ENCODE data around the gene G3BP2.

G3BP2 gene

DNA sequence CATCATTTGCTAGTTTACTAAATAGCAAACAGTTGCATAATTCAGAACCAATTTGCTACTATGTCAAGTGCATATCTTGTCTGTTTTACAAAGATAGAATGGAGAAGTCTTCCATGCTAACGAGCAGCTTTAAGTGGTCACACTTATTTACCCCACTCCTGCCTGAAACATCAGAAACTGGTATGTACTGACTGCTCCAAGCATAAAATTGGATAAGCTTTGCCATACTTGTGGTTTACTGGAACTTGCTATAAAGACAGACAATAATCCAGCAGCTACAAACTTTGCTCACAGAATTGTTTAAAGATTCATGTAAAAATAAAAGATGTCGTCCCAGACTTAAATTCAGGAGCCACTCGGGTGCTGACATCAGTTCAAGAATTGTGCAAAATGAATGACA, 29.6 kb downstream of the G3BP2 start:
- FAIRE-seq, result no peak
- DNase-seq (ENCODE audit: low spot score), result no peak

DNA sequence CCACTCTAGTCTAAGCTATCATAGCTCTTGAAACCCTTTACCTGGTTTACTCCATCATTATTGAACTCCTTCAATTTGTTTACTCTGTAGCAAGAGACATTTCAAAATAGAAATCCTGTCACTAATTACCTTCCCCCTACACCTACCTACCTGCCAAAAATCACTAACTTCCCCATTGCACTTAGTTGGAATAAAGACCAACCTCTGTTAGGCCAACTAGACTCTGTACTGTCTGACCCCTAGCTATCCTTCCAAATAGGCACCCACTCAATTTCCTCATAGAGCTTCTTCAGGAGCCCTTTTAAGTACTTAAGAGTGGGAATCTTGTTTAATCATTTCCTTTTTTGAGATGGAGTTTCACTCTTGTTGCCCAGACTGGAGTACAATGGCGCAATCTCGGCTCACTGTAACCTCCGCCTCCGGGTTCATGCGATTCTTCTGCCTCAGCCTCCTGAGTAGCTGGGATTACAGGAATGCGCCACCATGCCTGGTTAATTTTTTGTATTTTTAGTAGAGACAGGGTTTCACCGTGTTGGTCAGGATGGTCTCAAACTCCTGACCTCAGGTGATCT, 34.0 kb downstream of the G3BP2 start:
- DNase-seq (ENCODE audit: low spot score), result no peak
- no peak for FAIRE-seq

DNA sequence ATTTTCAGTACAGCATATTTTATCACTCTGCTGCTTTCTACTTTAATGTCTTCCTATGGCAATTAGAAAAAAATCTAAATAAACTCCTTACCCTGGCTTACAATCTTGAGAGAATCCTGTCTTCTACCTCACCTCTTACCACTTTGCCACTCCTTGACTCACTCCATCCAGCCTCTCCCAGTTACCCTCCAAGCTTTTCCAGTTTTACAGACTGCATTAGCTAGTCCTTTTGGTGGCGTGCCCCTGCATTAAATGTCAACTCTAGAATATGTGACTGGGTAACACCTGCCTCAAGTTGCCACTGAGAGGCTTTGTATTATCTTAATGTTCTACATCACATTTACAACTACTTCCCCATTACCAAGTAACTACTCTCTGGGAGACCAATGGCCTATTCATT, 35.4 kb downstream of the G3BP2 start:
- no peak for DNase-seq (ENCODE audit: low spot score)
- no peak for FAIRE-seq

DNA sequence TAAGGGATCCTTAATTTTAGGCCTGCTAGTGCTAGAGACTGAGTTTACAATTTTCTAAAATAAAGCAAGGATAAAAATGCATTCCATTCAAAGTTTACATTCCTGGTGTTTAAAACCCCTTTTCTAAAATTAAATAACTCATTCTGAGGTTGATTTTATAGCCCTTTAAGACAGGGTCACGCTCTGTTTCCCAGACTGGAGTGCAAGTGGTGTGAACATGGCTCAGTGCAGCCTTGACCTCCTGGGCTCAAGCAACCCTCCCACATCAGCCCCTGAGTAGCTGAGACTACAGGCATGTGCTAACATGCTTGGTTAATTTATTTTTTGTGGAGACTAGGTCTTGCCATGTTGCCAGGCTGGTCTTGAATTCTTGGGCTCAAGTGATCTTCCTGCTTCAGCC, 36.0 kb downstream of the G3BP2 start:
- FAIRE-seq, result no peak
- no peak for DNase-seq (ENCODE audit: low spot score)

DNA sequence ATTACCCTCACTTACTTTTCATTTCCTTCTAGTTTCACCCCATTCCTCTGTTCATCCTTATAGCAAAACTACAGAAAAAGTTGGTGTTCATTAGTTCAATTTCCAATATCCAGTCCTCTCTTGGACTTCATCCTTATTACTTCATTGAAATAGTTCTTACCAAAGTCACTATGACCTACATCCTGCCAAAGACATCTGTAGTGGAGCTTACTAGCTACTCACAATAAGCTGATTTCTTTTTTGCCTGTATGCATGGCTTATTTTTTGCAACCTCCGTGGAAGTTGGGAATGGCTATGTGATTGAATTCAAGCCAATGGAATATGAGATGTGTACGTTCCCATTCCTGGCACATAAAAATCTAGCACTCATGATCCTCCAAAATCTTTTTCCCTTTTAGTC, 38.3 kb downstream of the G3BP2 start:
- DNase-seq (ENCODE audit: low spot score) (no peak), FAIRE-seq (no peak)

DNA sequence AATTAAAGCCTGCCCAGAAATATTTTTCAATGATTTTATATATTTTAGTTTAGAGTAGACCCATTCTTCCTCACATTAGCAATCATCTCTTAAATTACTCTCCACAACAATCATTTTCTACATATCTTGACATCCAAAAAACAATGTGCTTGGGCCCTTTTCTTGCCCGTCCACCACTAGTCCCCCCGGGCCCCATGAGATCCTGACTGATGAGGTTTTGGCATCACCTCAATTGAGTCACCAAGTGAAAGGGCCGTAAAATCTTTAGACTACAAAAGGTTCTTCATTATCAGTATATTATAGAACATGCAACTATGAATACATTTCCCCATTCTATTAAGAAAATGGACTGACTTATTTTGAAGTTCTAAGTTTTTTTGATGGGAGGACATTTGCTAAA, 38.9 kb downstream of the G3BP2 start:
- DNase-seq (ENCODE audit: low spot score) (no peak), FAIRE-seq (no peak)

DNA sequence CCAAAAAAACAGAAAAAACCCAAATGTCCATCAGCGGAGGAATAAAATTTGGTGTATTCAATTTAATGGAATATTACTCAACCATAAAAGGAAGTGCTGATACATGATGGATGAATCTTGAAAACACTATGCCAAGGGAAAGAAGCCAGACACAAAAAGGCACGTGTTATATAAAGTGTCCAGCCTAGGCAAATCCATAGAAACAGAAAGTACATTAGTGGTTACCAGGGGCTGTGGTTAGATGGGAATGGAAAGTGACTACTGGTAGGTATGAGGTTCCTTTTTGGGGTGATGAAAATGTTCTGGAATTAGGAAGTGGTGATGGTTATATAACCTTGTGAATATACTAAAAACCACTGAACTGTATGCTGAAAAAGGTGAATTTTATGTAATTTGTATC, 39.4 kb downstream of the G3BP2 start:
- no peak for DNase-seq (ENCODE audit: low spot score)
- FAIRE-seq, result no peak

DNA sequence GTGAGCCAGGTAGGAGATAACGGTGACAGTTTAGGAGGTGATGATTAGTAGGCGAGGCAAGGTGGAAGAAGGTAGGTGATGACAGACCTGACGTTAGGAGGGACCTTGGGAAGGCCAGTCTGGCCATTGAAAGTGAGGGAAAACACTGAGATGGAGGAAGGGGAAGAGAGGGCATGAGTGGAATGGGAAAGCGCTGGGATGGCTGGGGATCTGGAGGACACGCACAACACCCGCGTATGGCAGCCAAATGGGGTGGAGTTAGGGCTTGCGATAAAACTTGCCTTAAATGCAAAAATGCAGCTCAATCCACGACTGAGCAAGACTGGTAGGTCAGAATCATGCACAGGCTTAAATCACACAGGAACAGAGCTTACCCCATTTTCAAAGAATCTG, 42.3 kb downstream of the G3BP2 start:
- DNase-seq (ENCODE audit: low spot score) (no peak), FAIRE-seq (no peak)

DNA sequence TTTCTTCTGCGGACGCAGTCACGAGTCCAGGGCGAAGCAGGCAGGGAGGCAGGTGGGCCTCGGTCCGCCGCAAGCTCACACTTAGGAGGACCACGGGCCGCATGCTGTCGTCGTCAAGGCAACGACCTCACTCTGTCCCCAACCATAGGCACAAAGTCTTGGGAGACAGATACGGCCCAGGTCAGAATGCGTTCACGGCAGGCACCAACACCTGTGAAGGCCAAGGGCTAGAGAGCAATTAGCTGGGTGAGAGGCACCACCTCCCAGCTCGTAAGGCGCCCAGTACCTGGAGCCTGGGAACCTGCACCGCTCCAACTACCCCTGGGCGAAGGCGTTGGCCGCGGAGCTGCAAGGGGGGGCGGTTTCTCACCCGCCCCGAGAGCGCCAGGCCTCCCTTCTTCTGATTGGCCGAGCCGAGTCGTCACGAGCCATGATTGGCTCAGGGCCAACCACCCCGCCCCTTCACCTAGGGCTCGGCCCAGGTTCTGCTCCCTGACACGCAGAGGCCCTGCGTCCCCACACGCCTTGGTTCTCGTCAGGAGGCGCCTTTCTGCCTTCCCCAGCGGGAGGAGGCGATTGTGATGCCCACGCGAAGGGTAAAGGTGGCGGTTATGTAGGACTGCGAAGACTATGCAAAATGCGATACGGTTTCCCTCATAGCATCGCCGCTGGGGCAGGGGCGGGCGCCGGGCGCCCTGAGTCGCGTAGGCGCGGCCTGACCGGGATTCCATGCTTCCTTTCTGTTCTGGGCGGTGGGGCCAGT, 42.9 kb downstream of the G3BP2 start, which contains the start of gene CDKL2:
Gene CDKL2, minus strand, starts transcription at position 355 of the 763 bp plus-strand sequence. CDS start 4,540 bp downstream, outside the sequence.
- FAIRE-seq, result peak; percentile 23
- peak; percentile 73 for DNase-seq (ENCODE audit: low spot score)

DNA sequence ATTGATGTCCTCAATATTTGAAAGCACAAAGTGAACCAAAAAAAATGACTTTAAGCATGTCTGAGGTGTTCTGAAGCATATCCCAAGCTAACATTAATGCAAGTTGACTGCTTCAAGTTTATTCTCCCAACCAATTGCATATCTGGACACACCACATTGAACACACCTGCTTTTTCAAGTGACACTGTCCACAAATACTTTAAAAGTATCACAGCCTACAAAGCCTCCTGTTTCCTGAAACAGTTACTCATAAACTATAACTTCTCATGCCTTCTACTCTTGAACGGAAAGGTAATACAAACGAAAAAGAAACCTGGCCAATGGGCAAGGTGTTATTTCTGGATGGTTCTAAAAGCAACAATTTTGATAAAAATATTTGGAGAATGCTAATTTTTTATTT, 44.0 kb downstream of the G3BP2 start:
- DNase-seq (ENCODE audit: low spot score), result no peak
- FAIRE-seq, result no peak

DNA sequence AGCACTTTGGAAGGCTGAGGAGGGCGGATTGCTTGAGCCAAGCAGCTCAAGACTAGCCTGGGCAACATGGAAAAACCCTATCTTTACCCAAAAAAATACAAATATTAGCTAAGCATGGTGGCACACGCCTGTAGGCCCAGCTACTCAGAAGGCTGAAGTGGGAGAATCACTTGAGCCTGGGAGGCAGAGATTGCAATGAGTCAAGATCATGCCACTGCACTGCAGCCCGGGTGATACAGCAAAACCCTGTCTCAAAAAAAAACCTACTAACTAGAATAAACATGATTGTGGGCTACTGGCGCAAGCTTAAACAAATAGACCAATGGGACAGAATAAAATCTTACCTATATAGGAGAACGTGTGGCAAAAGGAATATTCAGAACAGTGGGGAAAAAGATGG, 50.2 kb downstream of the G3BP2 start:
- DNase-seq (ENCODE audit: low spot score), result no peak
- no peak for FAIRE-seq

DNA sequence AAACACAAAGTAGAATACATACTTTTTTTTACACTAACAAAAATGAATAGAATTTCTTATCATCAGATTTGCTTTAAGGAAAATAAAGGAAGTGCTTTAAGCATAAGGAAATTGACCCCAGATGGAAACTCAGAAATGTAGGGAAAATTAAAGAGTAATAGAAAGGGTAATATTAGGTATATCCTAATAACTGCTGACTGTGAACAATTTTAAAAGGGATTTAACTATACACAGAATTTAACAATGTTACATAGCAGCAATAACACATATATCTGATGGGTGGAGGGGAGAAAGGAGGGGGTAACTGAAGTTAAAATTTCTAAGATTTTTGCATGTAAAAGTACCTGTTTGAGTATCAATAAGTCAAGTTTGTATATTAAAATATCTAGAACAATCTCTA, 51.5 kb downstream of the G3BP2 start:
- no peak for FAIRE-seq
- no peak for DNase-seq (ENCODE audit: low spot score)

DNA sequence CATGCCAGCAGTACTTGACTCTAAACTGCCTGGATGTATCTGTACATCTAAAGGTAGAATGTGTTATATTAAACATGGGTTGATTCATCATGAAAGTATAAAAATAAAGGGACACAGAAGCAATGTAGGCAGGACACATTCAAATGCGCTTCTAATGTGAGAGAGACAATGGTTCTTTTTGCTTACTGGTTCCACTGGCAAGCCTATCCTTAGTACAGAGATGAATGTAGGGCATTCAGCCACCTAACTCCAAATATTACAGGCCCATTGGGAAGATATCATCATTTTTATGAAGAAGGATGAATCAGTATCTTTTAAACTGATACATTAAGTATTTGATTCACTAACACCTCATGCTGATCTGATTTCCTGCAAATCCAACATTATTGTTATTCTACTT, 60.9 kb downstream of the G3BP2 start:
- FAIRE-seq, result no peak
- DNase-seq (ENCODE audit: low spot score), result no peak

DNA sequence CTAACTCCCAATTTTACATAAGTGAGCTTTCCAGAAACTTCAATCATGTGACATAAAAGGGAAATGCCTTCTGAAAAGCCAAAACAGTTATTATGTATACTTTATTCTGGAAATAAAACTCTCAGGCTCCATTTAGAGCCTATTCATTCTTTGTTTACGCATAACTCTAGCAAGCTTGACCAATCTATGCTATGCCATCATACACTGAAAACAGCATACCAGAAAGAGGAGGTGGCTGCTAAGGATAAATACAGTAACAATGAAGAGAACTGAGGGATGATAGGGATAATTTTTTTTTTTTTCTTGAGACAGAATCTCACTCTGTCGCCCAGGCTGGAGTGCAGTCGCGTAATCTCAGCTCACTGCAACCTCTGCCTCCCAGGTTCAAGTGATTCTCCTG, 67.3 kb downstream of the G3BP2 start:
- DNase-seq (ENCODE audit: low spot score), result no peak
- no peak for FAIRE-seq

DNA sequence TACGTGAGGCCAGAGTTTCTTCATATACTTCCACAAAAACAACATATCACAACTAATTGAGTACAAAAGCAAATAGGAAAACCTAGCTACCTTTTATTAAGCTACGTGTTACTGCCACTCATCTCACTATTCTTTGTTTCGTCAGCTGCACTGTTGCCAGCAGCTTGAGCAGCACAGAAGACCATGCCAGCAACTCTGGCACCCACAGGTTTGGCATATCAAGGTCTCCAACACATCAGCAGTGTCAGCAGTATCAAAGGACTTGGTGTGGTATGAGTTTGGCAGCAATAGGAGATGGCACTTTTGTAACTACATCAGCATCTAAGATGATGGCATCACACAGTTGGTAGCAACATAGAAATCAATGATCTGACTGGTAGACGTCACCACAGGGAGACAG, 73.6 kb downstream of the G3BP2 start:
- FAIRE-seq, result peak; percentile 42
- DNase-seq (ENCODE audit: low spot score), result no peak

DNA sequence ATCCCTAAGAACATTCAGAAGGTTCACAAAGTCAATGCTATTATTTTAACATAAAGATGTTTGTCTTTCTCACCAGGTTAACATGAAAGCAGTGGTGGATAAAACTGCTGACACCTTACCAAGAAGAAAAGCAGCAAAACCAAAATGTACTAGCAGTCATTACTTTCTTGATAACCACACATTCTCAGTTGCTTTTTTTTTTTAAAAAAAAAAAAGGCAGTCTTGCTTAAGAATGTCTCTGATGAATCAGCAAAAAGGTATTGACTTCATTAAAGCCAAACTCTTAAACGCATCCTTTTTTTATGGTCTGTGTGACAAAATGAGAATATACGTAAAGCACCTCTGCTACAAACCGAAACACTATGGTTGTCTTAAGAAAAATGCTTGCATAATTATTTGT, 74.8 kb downstream of the G3BP2 start:
- FAIRE-seq (no peak), DNase-seq (ENCODE audit: low spot score) (peak; percentile 39)

DNA sequence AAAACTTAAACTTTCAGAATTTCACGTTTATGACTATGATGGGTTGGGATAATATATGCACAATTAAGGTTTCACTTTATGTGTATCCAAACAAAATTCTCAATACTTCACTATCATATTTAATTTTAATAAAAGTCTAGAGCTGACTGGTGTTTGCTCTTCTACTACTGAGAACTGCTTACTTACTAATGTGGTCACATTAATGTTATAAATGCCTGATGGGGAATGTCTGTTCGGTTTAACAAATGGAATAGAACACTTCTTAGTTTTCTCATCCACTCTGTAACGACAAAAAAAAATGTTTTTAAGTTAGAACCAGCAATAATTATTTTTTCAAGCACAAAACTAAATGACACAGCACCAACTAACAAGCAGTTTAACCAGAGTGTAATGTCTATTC, 77.2 kb downstream of the G3BP2 start:
- FAIRE-seq (no peak), DNase-seq (ENCODE audit: low spot score) (no peak)

DNA sequence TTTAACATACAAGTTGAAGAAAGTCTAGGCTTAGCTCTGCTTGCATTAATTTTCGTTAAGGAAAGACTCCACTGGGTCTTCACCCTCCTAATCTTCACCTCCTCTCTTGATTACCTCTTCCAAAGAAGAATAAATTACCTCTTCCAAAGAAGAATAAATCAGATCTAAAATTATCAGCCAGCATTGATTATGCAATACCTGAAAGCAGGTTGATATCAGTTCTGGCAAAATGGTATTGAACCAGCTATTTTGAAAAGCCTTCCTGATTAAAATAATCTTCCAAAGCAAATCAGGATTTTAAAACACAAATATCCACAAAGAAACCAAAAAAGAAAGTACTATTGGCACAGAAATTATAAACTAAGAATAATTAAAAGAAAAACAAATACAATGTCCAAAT, 79.8 kb downstream of the G3BP2 start:
- no peak for FAIRE-seq
- no peak for DNase-seq (ENCODE audit: low spot score)

All from urothelium cell line (cell line).